ENCODE measurements around the gene RPH3AL.

DNA sequence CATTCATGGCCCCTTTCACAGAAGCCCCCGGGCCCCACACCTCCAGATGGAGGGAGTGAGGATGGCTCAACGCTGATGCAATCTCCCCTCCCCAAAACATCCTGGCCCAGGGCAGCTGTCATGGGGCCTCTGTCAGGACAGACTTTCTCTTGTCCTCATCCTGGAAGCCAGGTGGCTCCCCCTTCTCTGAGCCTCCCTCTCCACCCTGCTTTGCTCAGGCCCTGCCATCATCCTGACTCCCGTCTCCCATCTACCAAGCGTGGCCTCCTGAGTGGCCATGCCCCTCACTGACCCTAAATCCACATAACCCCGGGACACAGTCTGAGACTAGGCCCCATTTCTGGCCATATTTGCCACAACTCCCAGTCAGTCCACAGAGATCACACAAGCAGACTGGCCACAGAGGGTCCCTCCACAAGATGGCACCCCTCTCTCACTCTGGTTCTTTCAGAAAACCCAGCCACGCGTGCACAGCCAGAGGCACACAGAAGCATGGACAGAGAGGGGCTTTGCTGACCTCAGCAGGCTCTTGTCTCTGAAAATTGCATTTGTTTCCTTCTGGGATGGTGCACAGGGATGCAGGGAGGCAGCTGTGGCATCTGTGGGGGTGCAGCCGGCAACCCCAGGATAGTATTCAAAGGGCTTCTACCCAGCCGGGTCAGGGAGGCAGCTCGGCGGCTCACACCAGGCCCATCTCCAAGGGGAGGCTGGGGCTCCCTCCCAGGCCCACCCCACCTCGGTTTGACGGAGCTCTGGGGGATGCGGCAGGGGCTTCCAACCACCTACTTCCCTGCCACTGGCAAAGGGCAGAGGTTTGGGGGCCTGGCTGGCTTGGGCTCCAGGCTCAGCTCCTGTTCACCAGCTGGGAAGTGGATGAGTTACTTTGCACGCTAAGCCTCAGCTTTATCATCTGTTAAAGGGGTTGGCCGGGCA, 188.0 kb downstream of the RPH3AL start:
- TF ChIP-seq, protein P1, sequence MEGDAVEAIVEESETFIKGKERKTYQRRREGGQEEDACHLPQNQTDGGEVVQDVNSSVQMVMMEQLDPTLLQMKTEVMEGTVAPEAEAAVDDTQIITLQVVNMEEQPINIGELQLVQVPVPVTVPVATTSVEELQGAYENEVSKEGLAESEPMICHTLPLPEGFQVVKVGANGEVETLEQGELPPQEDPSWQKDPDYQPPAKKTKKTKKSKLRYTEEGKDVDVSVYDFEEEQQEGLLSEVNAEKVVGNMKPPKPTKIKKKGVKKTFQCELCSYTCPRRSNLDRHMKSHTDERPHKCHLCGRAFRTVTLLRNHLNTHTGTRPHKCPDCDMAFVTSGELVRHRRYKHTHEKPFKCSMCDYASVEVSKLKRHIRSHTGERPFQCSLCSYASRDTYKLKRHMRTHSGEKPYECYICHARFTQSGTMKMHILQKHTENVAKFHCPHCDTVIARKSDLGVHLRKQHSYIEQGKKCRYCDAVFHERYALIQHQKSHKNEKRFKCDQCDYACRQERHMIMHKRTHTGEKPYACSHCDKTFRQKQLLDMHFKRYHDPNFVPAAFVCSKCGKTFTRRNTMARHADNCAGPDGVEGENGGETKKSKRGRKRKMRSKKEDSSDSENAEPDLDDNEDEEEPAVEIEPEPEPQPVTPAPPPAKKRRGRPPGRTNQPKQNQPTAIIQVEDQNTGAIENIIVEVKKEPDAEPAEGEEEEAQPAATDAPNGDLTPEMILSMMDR (IDR thresholded peaks at IDR 0.05): peak; percentile 47 to 61 (median 58)
- no peak for TF ChIP-seq POLR2A (IDR thresholded peaks at IDR 0.05)

Data from right lobe of liver (tissue), 4 donors.